Measurements from ENCODE around the gene CPA5. TPM values are rescaled to one million over a fixed set of nuclear protein-coding genes. Genes with fewer than 3 reads are reported as not detected.

CPA5 gene
- total RNA-seq, 1 experiment from 2014 or later: not detected

GRCh38 chr7:130379019-130379418, 34.4 kb downstream of the CPA5 start:
- no peak for DNase-seq (ENCODE audit: low read depth)

DNA sequence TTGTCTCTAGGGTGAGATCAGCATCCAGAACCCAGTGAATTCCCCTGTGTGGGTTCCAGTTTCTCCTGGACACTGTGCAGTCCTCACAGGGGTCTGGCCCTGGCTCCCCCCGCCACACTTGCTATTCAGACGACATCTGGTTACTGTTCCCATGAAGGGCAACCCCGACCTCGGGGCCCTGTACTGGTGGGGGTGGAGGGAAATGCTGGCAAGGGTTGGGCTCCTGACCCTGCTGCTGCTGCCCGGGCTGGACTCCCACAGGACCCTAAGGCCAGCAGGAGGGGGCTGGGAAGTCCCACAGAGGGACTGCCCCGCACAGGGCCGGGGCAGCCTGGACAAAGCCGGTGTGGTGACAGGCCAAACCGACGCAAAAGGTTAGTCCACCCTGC, 34.9 kb downstream of the CPA5 start:
- no peak for DNase-seq (ENCODE audit: low read depth)

GRCh38 chr7:130379921-130380860, 35.6 kb downstream of the CPA5 start, which contains the start of gene CPA1:
CPA1 (plus strand) TSS chr7:130380494; CDS start chr7:130380521, 27 bp downstream.
- no peak for DNase-seq (ENCODE audit: low read depth)

DNA sequence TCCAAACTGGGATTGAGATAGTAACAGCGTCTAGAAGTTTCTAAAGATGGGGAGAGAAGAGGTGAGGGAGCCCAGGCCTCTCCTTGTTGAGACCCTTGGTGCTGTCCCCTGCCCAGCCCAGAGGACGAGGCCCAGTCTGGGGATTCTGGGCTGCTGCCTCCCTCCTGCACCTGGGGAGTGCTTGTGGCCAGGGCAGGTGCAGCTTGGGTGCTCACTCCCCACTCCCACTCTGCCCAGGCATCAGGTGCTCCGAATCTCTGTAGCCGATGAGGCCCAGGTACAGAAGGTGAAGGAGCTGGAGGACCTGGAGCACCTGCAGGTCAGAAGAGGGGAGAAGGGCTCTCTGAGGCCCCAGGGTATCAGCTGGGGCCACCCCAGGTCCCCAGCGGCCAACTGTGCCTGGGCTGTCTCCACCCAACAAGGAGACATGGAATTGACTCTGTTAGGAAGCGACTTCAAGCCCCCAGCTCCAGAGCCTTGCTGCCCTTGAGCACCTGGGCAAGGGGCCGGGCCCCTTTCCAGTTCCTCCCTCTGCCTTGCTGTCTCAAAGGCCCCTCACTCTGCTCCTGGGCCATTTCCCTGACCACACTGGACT, 36.3 kb downstream of the CPA5 start:
- no peak for DNase-seq (ENCODE audit: low read depth)

GRCh38 chr7:130381468-130382312, 37.1 kb downstream of the CPA5 start:
- no peak for DNase-seq (ENCODE audit: low read depth)

- DNase-seq (ENCODE audit: low read depth): no peak
Measured at GRCh38 chr7:130383187-130383980, 38.8 kb downstream of the CPA5 start.

DNA sequence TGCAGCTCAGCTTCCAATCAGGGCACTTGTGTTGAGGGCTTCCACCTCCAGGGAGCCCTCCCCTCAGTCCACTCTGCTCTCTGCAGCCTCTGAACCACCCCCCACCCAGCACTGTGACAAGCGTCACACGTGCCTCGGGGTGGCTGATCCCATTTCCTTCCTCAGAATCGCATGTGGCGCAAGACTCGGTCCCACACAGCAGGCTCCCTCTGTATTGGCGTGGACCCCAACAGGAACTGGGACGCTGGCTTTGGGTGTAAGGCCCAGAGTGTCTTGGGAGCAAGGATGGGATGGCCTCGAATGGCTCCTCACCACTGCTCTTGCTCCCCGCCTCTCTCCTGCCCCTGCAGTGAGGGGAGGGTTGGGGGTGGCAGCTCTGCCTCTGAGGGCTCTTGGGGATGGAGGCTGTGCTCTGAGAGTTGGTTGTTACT, 39.8 kb downstream of the CPA5 start:
- no peak for DNase-seq (ENCODE audit: low read depth)

DNA sequence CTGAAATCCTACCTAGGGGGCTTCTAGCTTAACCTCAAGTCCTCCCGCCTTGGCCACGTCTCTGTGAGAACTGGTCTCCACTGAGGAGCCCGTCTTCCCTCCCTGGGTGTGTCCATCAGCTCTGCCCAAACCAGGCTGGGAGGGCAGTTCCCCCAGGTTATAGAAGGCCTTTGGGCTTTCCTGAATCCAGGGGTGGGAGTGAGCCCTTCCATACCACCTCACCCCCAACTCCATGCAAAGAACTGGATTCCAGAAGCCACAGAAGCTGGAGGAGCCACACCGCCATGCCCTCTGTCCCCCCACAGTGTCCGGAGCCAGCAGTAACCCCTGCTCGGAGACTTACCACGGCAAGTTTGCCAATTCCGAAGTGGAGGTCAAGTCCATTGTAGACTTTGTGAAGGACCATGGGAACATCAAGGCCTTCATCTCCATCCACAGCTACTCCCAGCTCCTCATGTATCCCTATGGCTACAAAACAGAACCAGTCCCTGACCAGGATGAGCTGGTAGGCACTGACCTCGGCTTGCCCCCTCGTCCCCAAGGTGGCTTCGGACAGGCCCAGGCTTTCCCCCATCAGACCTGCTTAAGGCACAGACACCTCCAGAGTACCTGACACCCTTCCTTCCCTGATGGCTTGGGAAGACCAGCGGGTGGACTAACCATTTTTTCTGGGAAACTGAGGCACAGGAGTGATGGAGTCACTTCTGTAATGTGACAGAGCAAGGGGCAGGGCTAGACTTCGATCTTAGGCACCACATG, 40.4 kb downstream of the CPA5 start:
- DNase-seq (ENCODE audit: low read depth): no peak

DNA sequence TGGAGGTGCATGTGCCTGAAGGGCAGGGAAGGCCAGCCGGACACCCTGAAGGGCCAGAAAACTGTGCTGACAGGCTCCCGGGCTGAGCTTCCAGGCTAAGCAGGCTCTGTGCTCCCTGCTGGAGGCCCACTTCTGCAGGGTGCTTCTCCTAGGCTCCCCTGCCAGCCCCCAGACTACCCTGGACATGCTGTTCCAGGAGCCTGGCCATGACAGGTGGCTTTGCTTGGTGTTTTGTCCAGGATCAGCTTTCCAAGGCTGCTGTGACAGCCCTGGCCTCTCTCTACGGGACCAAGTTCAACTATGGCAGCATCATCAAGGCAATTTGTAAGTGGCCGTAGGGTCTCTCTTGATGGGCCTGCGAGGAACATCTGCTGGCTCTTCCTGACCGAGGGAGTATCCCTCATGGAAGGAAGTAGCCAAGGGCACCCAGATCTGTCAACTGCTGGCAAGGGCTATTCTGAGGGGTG, 41.0 kb downstream of the CPA5 start:
- DNase-seq (ENCODE audit: low read depth): no peak

DNA sequence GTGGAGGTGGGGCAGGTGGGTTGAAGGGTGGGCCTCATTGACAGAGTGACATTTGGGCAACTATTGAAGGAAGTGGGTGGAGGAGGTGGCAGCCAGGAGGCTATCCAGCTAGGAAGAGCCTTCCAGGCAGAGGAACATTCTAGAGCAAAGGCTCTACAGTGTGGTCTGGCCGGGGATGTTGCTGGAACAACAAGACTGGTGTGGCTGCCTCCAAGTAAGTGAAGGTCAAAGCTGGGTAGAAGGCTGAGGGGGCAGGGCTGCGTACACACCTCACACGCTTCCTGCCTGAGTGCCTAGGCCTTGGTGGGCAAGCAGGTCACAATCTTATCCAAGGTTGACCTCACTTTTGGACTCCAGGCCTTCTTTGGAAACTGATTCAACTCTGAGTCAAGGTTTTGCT, 42.3 kb downstream of the CPA5 start:
- no peak for DNase-seq (ENCODE audit: low read depth)

GRCh38 chr7:130387306-130387627, 42.7 kb downstream of the CPA5 start:
- DNase-seq (ENCODE audit: low read depth): no peak

- DNase-seq (ENCODE audit: low read depth): no peak
Measured at GRCh38 chr7:130387628-130388403, 43.2 kb downstream of the CPA5 start.

DNA sequence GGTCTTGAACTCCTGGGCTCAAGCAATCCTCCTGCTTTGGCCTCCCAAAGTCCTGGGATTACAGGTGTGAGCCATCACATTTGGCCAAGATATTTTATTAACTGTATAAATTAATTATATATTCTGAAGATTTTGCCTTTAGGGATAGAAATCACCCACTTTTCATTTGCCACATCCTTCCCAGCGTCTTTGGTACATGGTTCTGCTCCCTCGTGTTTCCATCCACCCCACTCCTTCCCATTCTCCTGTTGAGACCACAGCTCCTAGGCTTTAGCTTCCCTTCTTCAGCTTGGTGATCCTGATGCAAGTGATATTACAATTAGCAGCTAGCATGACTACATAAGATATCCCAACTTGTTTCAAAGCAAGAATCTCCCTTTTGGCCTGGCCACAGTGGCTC, 44.1 kb downstream of the CPA5 start:
- DNase-seq (ENCODE audit: low read depth): no peak

GRCh38 chr7:130390486-130390885, 45.9 kb downstream of the CPA5 start:
- DNase-seq (ENCODE audit: low read depth): no peak

- DNase-seq (ENCODE audit: low read depth): no peak
Measured at GRCh38 chr7:130393101-130393561, 48.5 kb downstream of the CPA5 start.

DNA sequence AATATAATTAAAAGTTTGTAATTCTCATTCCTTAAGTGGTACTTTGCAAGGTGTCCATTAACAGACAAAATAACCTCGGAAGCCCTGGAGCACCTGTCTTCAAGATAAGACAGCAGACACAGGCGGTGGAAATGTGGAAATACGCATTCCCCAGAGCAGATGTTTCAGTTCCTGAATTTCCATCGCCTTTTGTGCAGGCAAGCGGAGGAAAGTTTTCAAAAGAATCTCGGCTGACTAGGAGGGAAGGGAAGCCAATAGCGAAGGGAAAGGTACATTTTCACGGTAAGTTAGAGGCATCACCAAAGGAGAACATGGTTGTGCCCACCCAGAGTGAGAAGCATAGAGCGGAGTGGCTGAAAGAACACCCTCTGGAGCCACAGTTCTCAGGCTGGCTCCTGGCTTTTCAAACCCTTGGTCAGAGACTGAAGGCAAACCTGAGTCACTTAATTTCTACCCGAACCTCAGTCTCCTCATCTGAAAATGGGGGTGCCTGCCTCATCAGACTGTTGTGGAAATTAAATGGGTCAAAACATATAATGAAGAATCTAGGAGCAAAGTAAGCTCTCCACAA, 49.3 kb downstream of the CPA5 start:
- no peak for DNase-seq (ENCODE audit: low read depth)

DNA sequence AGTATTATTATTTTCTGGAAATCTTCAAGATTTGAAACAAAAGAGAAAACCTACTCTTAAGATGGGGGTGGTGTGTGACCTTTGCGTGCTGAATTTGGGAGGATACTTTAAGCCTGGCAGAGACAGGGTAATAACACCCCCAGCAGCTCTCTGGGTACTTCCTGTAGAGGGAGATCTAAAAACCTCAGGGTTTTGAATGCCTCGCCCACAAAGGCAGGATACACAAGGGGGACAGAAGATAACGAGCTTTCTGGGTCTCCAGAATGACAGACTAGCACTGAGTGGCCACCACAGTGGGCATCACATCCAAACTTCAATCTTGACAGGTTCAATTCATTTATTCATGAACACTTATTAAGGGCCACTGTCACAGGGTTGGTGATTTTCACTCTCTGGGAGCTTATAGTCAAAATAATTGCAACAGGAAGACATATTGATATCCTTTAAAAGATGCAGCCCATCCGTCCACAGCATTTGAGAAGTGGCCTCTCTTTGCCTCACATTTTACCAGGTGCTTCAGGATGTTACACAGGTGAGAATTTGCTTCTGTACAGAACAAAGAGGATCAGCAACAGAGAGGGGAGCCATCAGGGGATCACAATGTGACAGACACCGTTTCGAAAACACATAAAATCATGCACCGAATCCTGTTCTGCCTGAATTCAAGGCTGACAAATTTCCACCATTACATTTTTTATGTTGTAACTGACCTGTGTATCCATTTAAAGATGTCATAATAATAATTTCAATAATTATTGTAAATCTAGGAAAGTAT, 50.0 kb downstream of the CPA5 start:
- no peak for DNase-seq (ENCODE audit: low read depth)

GRCh38 chr7:130395421-130395820, 50.8 kb downstream of the CPA5 start:
- no peak for DNase-seq (ENCODE audit: low read depth)

- DNase-seq (ENCODE audit: low read depth): no peak
Measured at GRCh38 chr7:130396109-130396508, 51.5 kb downstream of the CPA5 start.

Data from M059J (cell line).